H54 (cell line): ENCODE measurements around the gene DCAF15.
"Not testable (repeated sequence)": the region's sequence is repeated elsewhere in the genome, so short reads cannot be mapped to it uniquely, and the experiment has no call there.

ENCODE experiments used
- DNase-seq: peaks from one replicate; pipeline ENCODE4 v3.0.0; 2011; ENCODE audit warnings: low spot score, mixed read lengths; ENCODE audit not compliant: insufficient read length
- FAIRE-seq: peaks from 3 replicates; lab custom pipeline; 2011; peaks lifted over from hg19 to GRCh38; lab: Jason Lieb, UNC
- POLR2A ChIP-seq: IDR thresholded peaks from 2 replicates; pipeline ENCODE4 v1.6.1; 2011; ENCODE audit warnings: low read depth, mild to moderate bottlenecking, low read length

DCAF15 gene

DNA sequence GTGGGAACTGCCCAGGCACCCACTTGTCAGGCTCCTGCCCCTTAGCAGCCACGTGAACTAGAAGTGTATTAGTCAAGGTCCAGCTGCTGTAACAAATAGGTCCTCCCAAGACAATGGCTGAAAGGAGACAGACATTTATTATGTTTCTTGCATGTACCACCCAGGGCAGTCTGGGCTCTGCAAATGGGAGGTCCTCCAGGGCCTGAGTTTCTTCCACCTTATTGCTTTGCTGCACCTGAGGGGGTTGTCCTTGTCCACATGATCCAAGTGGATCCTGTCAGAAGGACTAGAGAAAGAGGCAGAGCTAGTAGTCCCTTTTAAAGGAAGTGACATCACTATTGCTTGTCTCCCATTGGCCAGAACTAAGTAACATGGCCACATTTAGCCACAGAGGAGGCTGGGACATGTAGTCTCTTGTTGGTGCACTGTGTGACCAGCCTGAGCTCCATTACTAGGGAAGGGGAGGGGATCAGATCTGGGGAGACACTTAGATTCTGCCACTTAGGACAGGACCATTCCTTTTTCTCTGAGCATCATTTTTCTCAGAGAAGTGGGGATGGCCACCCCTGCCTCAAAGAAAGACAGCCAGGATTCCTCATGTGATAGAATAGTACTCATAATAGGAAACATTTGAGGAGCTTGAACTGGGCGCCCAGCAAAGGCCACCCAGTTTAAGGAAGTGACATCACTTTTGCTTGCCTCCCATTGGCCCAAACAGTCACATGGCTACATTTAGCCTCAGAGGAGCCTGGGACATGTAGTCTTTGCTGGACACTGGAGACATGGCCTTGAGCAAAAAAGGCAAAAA, 31.2 kb upstream of the DCAF15 start:
- DNase-seq = peak; percentile 56
- TF ChIP-seq POLR2A = no peak
- peak; percentile 50 for FAIRE-seq

DNA sequence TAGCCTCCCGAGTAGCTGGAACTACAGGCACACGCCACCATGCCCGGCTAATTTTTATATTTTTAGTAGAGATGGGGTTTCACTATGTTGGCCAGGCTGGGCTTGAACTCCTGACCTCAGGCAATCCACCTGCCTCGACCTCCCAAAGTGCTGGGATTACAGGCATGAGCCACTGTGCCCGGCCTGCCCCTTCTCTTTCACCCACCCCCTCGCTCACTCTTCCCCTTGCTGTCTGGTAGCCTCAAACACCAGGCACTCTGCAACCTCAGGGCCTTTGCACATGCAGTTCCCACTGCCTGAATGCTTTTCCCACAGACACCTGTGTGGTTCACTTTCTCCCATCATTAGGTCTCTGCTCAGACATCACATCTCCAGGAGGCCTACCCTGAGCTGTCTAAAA, 30.2 kb upstream of the DCAF15 start:
- not testable (repeated sequence) for FAIRE-seq, DNase-seq

GRCh38 chr19:13923194-13923987, 28.9 kb upstream of the DCAF15 start:
- no peak for TF ChIP-seq POLR2A
- no peak for FAIRE-seq

DNA sequence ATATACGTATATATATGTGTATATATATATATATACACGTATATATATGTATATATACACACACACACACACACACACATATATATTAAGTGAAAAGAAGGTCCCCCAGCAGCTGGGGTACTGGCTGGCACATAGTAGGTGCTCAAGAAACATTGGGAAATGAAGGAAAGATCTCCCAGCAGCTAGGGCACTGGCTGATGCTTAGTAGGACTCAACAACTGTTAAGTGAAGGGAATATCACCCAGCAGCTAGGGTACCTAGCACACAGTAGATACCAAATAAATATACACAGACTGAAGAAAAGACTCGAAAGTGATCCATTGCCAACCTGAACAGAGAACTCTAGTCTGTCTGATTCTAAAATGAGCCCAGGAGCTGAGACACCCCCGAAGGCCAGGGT, 26.3 kb upstream of the DCAF15 start:
- TF ChIP-seq POLR2A = no peak
- DNase-seq = no peak
- FAIRE-seq = no peak

More at GRCh38 chr19:13923194-13923987, 28.9 kb upstream of the DCAF15 start:
- no peak for DNase-seq

DNA sequence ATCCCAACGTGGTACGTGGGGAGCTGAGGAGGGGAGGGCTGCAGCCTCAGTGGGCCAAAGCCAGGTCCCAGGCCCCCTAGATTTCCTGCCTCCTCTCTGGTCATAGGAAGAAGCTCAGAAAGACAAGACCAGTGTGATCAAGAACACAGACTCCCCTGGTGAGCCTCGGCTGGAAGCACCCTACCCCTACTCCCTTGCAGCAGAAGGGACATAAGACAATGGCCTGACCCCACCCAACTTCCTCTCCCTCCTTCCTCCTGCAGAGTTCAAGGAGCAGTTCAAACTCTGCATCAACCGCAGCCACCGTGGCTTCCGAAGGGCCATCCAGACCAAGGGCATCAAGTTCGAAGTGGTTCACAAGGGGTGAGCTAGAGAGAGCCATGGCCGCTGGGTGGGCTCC, 25.6 kb upstream of the DCAF15 start:
- no peak for TF ChIP-seq POLR2A
- FAIRE-seq (no peak), DNase-seq (no peak)

- FAIRE-seq (no peak), DNase-seq (no peak)
- TF ChIP-seq POLR2A = no peak
Observed at GRCh38 chr19:13929340-13929739, 23.0 kb upstream of the DCAF15 start.

DNA sequence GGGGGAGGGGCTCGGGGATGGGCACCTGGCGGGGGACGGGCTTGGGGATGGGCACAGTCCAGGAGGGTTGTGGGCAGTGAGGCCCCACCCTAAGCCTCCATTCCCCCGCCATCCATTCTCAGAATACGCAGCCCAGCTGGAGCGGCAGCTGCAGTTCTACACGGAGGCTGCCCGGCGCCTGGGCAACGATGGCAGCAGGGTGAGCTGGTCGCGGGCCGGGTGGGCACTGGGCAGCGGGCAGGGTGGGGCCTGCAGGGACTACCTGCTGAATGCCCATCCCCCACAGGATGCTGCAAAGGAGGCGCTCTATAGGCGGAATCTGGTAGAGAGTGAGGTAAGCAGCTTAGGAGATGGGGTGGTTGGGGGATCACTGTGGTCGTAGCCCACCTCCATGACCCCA, 22.4 kb upstream of the DCAF15 start:
- DNase-seq = no peak
- TF ChIP-seq POLR2A = no peak

GRCh38 chr19:13930402-13930801, 21.9 kb upstream of the DCAF15 start:
- no peak for FAIRE-seq
- TF ChIP-seq POLR2A = no peak

More for the DNA sequence above, 22.4 kb upstream of the DCAF15 start:
- no peak for FAIRE-seq

GRCh38 chr19:13931391-13932148, 20.7 kb upstream of the DCAF15 start:
- DNase-seq (no peak), FAIRE-seq (no peak)
- no peak for TF ChIP-seq POLR2A

More at GRCh38 chr19:13930402-13930801, 21.9 kb upstream of the DCAF15 start:
- DNase-seq = no peak

- no peak for FAIRE-seq
- DNase-seq = no peak
Observed at GRCh38 chr19:13932149-13932637, 20.1 kb upstream of the DCAF15 start.

GRCh38 chr19:13932911-13933393, 19.4 kb upstream of the DCAF15 start:
- DNase-seq = no peak
- no peak for FAIRE-seq
- TF ChIP-seq POLR2A = no peak

More at GRCh38 chr19:13932149-13932637, 20.1 kb upstream of the DCAF15 start:
- TF ChIP-seq POLR2A = no peak

- DNase-seq (no peak), FAIRE-seq (no peak)
- no peak for TF ChIP-seq POLR2A
Observed at GRCh38 chr19:13934785-13935109, 17.6 kb upstream of the DCAF15 start.

DNA sequence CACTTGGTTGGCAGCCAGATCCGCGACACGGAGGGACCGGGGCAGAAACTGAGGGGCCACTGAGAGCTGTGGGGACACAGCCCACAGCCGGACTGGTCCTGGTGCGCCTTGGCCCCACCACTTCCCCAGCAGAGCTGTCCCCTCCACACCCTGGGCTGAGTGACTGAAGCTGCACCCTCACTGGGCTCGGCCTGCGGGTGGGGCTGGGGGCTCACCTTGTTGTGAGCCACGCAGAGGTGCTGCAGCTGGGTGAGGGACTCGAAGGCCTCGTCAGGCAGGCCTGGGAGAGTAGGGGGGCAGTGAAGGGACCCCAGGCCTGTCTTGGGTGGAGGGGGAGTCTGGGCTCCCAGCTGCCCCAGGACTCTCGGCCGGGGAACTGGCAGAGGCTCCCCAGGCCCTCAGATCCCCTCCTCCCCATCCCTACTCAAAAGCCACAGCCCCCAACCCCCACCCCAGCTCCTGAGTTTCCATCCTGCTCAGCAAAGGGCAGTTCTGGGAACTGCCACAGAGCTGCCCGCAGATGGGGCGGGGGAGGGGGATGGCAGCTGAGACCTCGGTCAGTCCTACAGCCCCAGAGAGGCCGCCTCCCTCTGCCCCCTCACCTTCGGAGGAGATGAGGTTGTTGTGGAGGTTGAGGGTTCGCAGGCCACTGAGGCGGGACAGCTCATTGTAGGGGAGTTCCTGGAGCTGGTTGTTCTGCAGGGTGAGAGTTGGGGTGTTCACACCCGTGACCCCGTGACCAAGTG, 16.4 kb upstream of the DCAF15 start:
- no peak for DNase-seq
- no peak for FAIRE-seq
- TF ChIP-seq POLR2A = no peak
